ENCODE results near the gene SLC7A7.

DNA sequence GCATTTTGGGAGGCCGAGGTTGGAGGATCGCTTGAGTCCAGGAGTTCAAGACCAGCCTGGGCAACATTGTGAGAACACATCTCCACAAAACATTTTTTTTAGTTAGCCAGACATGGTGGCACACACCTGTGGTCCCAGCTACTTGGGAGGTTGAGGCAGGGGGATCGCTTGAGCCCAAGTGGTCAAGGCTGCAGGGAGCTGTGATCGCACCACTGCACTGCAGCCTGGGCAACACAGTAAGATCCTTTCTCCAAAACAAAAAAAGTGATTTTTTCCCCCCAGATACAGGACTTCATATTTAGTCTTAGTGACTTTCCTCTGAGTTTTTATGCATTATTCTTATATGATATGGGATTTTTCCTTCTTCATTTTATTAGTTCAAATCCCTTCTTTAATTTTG is 28.6 kb downstream of the SLC7A7 start:
- TF ChIP-seq POLR2A (IDR thresholded peaks at IDR 0.05; ENCODE audit: low read depth, low read length), result no peak
- TF ChIP-seq TAF1 (IDR thresholded peaks at IDR 0.05; ENCODE audit: low read depth, low read length), result no peak
- no peak for TF ChIP-seq POLR2AphosphoS5 (IDR thresholded peaks at IDR 0.05; ENCODE audit: low read depth, low read length)
- no peak for TF ChIP-seq PAX5 (IDR thresholded peaks at IDR 0.05; ENCODE audit: insufficient read depth, low read length, severe bottlenecking)
- TF ChIP-seq SPI1 (IDR thresholded peaks at IDR 0.05; ENCODE audit: low read depth, low read length), result no peak
- TF ChIP-seq POU2F2 (IDR thresholded peaks at IDR 0.05; ENCODE audit: low read depth, low read length), result no peak

All from GM12891 (cell line).